Left ventricle myocardium inferior (tissue), 1 donor: ENCODE results near the gene TMPRSS4. TPM values are rescaled to one million over a fixed set of nuclear protein-coding genes. Genes with fewer than 3 reads are reported as not detected.

Source experiments
- DNase-seq: peaks from one replicate; pipeline ENCODE4 v3.0.0-alpha.2; 2020
- H3K27ac ChIP-seq: fragments of 200-600 bp; replicated peaks from 2 replicates; pipeline ENCODE4 v1.8.0; 2021
- H3K27me3 ChIP-seq: fragments of 200-600 bp; 2 replicates; pipeline ENCODE4 v1.8.0; 2021; ENCODE audit warnings: low read depth
- H3K36me3 ChIP-seq: fragments of 200-600 bp; 2 replicates; pipeline ENCODE4 v1.8.0; 2021
- H3K4me1 ChIP-seq: fragments of 200-600 bp; 2 replicates; pipeline ENCODE4 v1.8.0; 2021
- H3K4me3 ChIP-seq: fragments of 200-600 bp; 2 replicates; pipeline ENCODE4 v1.8.0; 2021; ENCODE audit warnings: mild to moderate bottlenecking, moderate library complexity
- H3K9me3 ChIP-seq: fragments of 200-600 bp; replicated peaks from 2 replicates; pipeline ENCODE4 v1.8.0; 2021
- CTCF ChIP-seq: fragments of 200-600 bp; IDR thresholded peaks from 2 replicates; pipeline ENCODE4 v1.8.0; 2021; ENCODE audit warnings: antibody characterized with exemption, mild to moderate bottlenecking, borderline replicate concordance
- intact Hi-C: fragments of 100-400 bp; cut with micrococcal nuclease; formaldehyde crosslinking; loops from one replicate; pipeline ENCODE4 v1.11.0; 2022
- total RNA-seq: library from RNA; stranded (reverse); fragmentation: NEBNext Ultra II Directional; extraction: Animal tissue kit (Norgen Biotek cat#: 25700); gene quantifications from one replicate; pipeline ENCODE4 v1.2.1, GENCODE V29; 2021
- donor health status: DM: no; HTN: yes; CAD: no; lungs with severe emphysema.

Gene TMPRSS4
- total RNA-seq, 1 donor from 2014 or later = 0.30 TPM

- no peak overlapping the region for H3K4me3 ChIP-seq
- intact Hi-C loops = no loop called here
- H3K4me1 ChIP-seq = peaks cover 8% of the 10 kb centered on the region
- DNase-seq = no peak
- no peaks in the 10 kb centered on the region for H3K36me3 ChIP-seq
- no peaks in the 10 kb centered on the region for H3K9me3 ChIP-seq
- H3K27me3 ChIP-seq = no peaks in the 10 kb centered on the region
- H3K27ac ChIP-seq = no peak overlapping the region
- no peak for TF ChIP-seq CTCF
These were observed 55.7 kb downstream of the TMPRSS4 start for GRCh38 chr11:118132385-118133151.

- no peak overlapping the region for H3K4me3 ChIP-seq
- H3K27me3 ChIP-seq = no peaks in the 10 kb centered on the region
- no peak for TF ChIP-seq CTCF
- intact Hi-C loops = no loop called here
- no peak overlapping the region for H3K27ac ChIP-seq
- DNase-seq = no peak
- H3K36me3 ChIP-seq = no peaks in the 10 kb centered on the region
- no peaks in the 10 kb centered on the region for H3K9me3 ChIP-seq
- H3K4me1 ChIP-seq = peaks cover 8% of the 10 kb centered on the region
These were observed 56.9 kb downstream of the TMPRSS4 start for GRCh38 chr11:118133816-118134215.

- Histone ChIP-seq H3K36me3 (no peaks in the 10 kb centered on the region), H3K9me3 (no peaks in the 10 kb centered on the region), H3K27me3 (peaks cover 4% of the 10 kb centered on the region), H3K4me3 (no peak overlapping the region), H3K4me1 (peaks cover 3% of the 10 kb centered on the region), H3K27ac (no peak overlapping the region)
- intact Hi-C loops = no loop called here
- no peak for TF ChIP-seq CTCF
- no peak for DNase-seq
These were observed 58.3 kb downstream of the TMPRSS4 start for GRCh38 chr11:118135051-118135795.

GRCh38 chr11:118135796-118136165 is 58.9 kb downstream of the TMPRSS4 start:
- Histone ChIP-seq H3K9me3 (no peaks in the 10 kb centered on the region), H3K4me1 (peaks cover under 1% of the 10 kb centered on the region), H3K36me3 (no peaks in the 10 kb centered on the region), H3K27ac (no peak overlapping the region), H3K27me3 (peaks cover 9% of the 10 kb centered on the region), H3K4me3 (no peak overlapping the region)
- TF ChIP-seq CTCF = no peak
- intact Hi-C loops = no loop called here
- DNase-seq = no peak

- H3K4me3 ChIP-seq = no peak overlapping the region
- TF ChIP-seq CTCF = no peak
- H3K27ac ChIP-seq = no peak overlapping the region
- H3K9me3 ChIP-seq = no peaks in the 10 kb centered on the region
- no peak for DNase-seq
- intact Hi-C loops = no loop called here
- no peaks in the 10 kb centered on the region for H3K4me1 ChIP-seq
- no peaks in the 10 kb centered on the region for H3K36me3 ChIP-seq
- peaks cover 9% of the 10 kb centered on the region for H3K27me3 ChIP-seq
These were observed 59.5 kb downstream of the TMPRSS4 start for GRCh38 chr11:118136341-118136740.
